SK-N-SH treated with all-trans-retinoic acid at 6 μM for 48 hours (cell line): ENCODE results near the gene PPP1R12B.
A peak's percentile ranks its signal among the peaks of the same experiment; 100 is the strongest.
"Not testable (repeated sequence)": the region's sequence is repeated elsewhere in the genome, so short reads cannot be mapped to it uniquely, and the experiment has no call there.

Experiments used
- ATAC-seq: fragments of 200-7000 bp; cut with Tn5 transposase; 3 replicates; pipeline ENCODE4 v1.9.1; 2020; ENCODE audit warnings: mild to moderate bottlenecking, moderate library complexity
- ARNTL ChIP-seq: fragments of 450-650 bp; formaldehyde crosslinking; IDR thresholded peaks from 2 replicates; pipeline ENCODE4 v1.5.0; 2020; ENCODE audit warnings: low read depth, mild to moderate bottlenecking, moderate library complexity, borderline replicate concordance
- BACH2 ChIP-seq: fragments of 250-450 bp; sonication (Bioruptor Pico); IDR thresholded peaks from 2 replicates; pipeline ENCODE4 v1.9.0; 2021; ENCODE audit warnings: mild to moderate bottlenecking, borderline replicate concordance
- ESRRG ChIP-seq: fragments of 250-450 bp; sonication (Bioruptor Pico); IDR thresholded peaks from 2 replicates; pipeline ENCODE4 v1.6.1; 2021; ENCODE audit warnings: mild to moderate bottlenecking
- SNAI2 ChIP-seq: fragments of 250-450 bp; sonication (Bioruptor Pico); IDR thresholded peaks from 2 replicates; pipeline ENCODE4 v1.5.0; 2020; ENCODE audit warnings: mild to moderate bottlenecking, moderate library complexity
- TCF4 ChIP-seq: fragments of 250-450 bp; sonication (Bioruptor Pico); IDR thresholded peaks from 2 replicates; pipeline ENCODE4 v1.8.0; 2021; ENCODE audit warnings: mild to moderate bottlenecking, moderate library complexity, borderline replicate concordance
- ZC3H10 ChIP-seq: fragments of 250-450 bp; sonication (Bioruptor Pico); IDR thresholded peaks from 2 replicates; pipeline ENCODE4 v1.5.1; 2021; ENCODE audit warnings: mild to moderate bottlenecking, moderate library complexity
- ZFP3 ChIP-seq: fragments of 250-450 bp; sonication (Bioruptor Pico); IDR thresholded peaks from 2 replicates; pipeline ENCODE4 v1.5.0; 2020; ENCODE audit warnings: mild to moderate bottlenecking, moderate library complexity
- ZNF565 ChIP-seq: fragments of 450-650 bp; formaldehyde crosslinking; conservative IDR thresholded peaks from 2 replicates; pipeline ENCODE4 v1.5.0; 2020; ENCODE audit warnings: low read depth, mild to moderate bottlenecking, moderate library complexity
- TF ChIP-seq, protein P1 (sequence below): fragments of 250-450 bp; sonication (Bioruptor Pico); IDR thresholded peaks from 2 replicates; pipeline ENCODE4 v1.5.0; 2020; ENCODE audit warnings: mild to moderate bottlenecking, moderate library complexity
- TF ChIP-seq, protein P2 (sequence below): fragments of 250-450 bp; sonication (Bioruptor Pico); IDR thresholded peaks from 2 replicates; pipeline ENCODE4 v1.5.1; 2020; ENCODE audit warnings: low read depth, mild to moderate bottlenecking, moderate library complexity
- TF ChIP-seq, protein P3 (sequence below): fragments of 250-450 bp; sonication (Bioruptor Pico); IDR thresholded peaks from 2 replicates; pipeline ENCODE4 v1.8.0; 2021; ENCODE audit warnings: low read depth, mild to moderate bottlenecking, moderate library complexity, borderline replicate concordance
- TF ChIP-seq, protein P4 (sequence below): fragments of 250-450 bp; sonication (Bioruptor Pico); IDR thresholded peaks from 2 replicates; pipeline ENCODE4 v1.8.0; 2020; ENCODE audit warnings: mild to moderate bottlenecking, moderate library complexity, borderline replicate concordance

Gene PPP1R12B

DNA sequence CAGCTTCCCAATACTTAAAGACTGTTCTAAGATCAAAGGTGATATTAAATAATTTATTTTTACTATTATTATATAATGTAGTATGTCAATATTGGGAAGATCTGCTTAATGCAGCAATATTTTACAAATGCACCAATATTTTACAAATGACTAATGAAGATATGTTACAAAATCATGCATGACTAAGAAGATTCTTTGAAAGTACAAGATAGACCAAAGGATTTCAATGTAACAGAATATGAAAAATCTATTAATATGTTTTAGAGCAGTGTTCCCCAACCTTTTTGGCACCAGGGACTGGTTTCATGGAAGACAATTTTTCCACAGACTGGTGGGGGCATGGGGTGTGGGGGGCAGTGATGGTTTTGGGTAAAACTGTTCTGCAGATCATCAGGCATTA, 132.1 kb downstream of the PPP1R12B start:
- ATAC-seq = not testable (repeated sequence)

DNA sequence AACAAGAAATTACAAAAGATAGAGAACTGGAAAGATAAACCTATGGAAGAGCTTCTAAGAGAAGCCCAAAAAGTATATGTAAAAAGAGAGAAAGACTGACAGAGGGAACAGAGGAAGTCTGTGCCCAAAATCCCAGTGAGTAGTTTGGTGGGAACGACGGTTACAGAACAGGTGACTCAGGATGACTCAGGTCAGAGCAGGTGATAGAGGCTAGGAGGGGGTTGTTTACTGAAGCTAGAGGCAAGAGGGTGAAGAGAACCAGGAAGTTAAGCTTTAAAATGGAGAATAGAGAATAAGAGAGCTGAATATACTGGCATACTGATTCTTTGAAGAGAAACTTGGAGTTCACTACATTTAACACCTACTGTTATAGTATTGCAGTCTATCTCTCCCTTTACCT, 134.9 kb downstream of the PPP1R12B start:
- not testable (repeated sequence) for ATAC-seq

DNA sequence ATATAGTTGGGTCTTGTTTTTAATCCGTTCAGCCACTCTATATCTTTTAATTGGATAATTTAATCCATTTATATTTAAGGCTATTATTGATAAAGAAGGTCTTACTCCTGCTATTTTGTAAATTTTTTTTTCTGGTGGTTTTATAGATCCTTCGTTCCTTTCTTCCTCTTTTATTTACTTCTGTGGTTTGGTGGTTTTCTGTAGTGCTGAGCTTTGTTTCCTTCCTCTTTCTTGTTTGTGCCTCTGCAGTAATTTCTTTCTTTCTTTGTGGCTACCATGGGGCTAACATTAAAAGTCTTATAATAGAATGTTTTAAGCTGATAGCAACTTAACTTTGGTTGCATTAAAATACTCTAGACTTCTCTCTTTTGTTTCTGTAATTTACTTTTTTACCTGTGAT, 135.5 kb downstream of the PPP1R12B start:
- ATAC-seq = not testable (repeated sequence)

DNA sequence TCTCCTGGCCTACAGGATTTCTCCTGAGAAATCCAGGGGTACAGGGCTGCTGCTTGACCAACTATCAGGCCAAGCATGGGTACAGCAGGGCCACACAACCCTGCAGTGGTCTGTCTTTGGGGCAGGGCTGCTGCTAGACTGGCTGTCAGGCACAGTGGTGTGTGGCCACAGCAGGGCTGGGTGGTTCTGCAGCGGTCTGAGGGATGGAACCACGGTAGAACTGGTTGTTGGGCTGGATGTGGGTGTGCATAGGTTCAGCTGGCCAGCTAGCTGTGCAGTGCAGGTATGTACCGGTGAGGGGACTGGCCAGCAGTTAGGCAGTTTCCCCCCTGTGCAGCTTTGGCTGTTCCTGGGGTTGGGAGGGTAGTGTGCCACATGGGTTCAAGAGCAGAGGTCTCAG, 136.3 kb downstream of the PPP1R12B start:
- not testable (repeated sequence) for ATAC-seq

DNA sequence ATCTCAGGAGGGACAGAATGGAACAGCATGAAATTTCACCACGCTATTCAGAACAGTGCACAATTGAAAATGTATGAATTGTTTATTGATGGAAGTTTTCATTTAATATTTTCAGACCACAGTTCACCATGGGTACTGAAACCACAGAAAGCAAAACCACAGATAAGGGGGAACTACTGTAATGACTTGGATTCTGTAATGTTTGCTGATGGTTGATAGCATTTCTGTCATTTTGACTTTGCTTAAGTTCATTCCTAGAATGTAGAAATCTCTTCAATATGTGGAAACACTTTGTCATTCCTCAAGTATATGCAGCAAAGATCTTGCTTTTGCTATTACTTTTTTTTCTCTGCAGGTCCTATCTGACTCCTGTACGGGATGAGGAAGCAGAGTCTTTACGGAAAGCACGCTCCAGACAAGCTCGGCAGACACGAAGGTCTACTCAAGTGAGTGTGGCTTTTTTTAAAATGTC, 139.7 kb downstream of the PPP1R12B start:
- ATAC-seq = not testable (repeated sequence)

DNA sequence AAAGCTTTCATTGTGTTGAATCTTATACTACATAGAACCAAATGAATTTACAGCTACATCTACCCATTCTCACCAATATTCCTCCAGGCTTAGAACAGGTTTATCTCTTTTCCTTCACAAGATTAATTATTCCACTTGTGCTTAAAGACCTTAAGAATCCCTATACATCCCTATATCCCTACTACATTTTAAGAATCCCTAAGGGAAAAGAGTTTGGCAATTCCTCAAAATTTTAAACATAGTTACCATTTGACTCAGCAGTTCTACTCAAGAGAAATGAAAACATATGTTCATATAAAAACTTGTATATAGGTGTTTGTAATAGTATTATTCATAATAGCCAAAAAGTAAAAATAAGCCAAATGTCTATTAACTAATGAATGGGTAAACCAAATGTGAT, 140.6 kb downstream of the PPP1R12B start:
- peak; percentile 47 for ATAC-seq

DNA sequence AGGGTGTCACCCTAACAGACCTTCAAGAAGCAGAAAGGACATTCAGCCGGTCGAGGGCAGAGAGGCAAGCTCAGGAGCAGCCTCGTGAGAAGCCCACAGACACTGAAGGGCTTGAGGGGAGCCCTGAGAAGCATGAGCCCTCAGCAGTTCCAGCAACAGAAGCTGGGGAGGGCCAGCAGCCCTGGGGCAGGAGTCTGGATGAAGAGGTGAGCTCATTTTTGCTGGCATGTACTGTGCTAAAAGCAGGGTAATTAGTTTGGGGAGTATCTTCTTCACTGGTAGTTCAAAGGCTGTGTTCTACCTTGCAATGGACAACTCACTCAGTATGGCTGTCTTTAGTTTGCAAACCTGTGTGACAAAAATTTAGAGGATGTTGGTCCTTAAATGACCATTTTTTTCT, 144.6 kb downstream of the PPP1R12B start:
- not testable (repeated sequence) for ATAC-seq

DNA sequence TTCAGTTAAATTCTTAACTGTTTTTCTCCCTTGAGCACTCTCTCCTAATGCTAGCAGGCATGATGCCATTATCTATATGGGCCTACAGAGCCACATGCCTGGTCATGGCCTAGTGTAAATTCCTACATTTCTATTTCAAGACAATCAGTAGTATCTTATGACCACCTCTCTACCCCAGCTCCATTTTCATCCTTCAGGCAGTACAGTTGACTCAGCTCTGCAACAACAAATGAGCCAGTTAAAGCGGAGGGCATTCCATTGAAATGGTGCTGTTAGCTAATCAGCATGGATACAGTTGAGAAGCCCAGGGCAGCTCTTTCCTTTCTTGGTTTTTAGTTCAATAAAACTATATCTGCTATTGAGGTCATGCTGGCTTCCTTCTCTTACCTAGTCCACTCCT, 150.0 kb downstream of the PPP1R12B start:
- no peak for ATAC-seq
- TF ChIP-seq, protein P1, sequence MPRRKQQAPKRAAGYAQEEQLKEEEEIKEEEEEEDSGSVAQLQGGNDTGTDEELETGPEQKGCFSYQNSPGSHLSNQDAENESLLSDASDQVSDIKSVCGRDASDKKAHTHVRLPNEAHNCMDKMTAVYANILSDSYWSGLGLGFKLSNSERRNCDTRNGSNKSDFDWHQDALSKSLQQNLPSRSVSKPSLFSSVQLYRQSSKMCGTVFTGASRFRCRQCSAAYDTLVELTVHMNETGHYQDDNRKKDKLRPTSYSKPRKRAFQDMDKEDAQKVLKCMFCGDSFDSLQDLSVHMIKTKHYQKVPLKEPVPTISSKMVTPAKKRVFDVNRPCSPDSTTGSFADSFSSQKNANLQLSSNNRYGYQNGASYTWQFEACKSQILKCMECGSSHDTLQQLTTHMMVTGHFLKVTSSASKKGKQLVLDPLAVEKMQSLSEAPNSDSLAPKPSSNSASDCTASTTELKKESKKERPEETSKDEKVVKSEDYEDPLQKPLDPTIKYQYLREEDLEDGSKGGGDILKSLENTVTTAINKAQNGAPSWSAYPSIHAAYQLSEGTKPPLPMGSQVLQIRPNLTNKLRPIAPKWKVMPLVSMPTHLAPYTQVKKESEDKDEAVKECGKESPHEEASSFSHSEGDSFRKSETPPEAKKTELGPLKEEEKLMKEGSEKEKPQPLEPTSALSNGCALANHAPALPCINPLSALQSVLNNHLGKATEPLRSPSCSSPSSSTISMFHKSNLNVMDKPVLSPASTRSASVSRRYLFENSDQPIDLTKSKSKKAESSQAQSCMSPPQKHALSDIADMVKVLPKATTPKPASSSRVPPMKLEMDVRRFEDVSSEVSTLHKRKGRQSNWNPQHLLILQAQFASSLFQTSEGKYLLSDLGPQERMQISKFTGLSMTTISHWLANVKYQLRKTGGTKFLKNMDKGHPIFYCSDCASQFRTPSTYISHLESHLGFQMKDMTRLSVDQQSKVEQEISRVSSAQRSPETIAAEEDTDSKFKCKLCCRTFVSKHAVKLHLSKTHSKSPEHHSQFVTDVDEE (CRISPR knock-in tag) = no peak
- TF ChIP-seq TCF4 (CRISPR knock-in tag) = no peak
- TF ChIP-seq ARNTL (CRISPR knock-in tag) = no peak
- TF ChIP-seq, protein P2, sequence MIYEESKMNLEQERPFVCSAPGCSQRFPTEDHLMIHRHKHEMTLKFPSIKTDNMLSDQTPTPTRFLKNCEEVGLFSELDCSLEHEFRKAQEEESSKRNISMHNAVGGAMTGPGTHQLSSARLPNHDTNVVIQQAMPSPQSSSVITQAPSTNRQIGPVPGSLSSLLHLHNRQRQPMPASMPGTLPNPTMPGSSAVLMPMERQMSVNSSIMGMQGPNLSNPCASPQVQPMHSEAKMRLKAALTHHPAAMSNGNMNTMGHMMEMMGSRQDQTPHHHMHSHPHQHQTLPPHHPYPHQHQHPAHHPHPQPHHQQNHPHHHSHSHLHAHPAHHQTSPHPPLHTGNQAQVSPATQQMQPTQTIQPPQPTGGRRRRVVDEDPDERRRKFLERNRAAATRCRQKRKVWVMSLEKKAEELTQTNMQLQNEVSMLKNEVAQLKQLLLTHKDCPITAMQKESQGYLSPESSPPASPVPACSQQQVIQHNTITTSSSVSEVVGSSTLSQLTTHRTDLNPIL (CRISPR knock-in tag) = no peak
- no peak for TF ChIP-seq ZFP3 (CRISPR knock-in tag)
- no peak for TF ChIP-seq ZNF565 (CRISPR knock-in tag)
- no peak for TF ChIP-seq ZC3H10 (CRISPR knock-in tag)
- TF ChIP-seq BACH2 (CRISPR knock-in tag) = no peak
- TF ChIP-seq, protein P3, sequence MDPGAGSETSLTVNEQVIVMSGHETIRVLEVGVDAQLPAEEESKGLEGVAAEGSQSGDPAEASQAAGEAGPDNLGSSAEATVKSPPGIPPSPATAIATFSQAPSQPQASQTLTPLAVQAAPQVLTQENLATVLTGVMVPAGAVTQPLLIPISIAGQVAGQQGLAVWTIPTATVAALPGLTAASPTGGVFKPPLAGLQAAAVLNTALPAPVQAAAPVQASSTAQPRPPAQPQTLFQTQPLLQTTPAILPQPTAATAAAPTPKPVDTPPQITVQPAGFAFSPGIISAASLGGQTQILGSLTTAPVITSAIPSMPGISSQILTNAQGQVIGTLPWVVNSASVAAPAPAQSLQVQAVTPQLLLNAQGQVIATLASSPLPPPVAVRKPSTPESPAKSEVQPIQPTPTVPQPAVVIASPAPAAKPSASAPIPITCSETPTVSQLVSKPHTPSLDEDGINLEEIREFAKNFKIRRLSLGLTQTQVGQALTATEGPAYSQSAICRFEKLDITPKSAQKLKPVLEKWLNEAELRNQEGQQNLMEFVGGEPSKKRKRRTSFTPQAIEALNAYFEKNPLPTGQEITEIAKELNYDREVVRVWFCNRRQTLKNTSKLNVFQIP (CRISPR knock-in tag) = no peak
- TF ChIP-seq ESRRG (CRISPR knock-in tag) = no peak
- TF ChIP-seq, protein P4, sequence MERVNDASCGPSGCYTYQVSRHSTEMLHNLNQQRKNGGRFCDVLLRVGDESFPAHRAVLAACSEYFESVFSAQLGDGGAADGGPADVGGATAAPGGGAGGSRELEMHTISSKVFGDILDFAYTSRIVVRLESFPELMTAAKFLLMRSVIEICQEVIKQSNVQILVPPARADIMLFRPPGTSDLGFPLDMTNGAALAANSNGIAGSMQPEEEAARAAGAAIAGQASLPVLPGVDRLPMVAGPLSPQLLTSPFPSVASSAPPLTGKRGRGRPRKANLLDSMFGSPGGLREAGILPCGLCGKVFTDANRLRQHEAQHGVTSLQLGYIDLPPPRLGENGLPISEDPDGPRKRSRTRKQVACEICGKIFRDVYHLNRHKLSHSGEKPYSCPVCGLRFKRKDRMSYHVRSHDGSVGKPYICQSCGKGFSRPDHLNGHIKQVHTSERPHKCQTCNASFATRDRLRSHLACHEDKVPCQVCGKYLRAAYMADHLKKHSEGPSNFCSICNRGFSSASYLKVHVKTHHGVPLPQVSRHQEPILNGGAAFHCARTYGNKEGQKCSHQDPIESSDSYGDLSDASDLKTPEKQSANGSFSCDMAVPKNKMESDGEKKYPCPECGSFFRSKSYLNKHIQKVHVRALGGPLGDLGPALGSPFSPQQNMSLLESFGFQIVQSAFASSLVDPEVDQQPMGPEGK (CRISPR knock-in tag) = no peak
- TF ChIP-seq SNAI2 (CRISPR knock-in tag) = no peak

DNA sequence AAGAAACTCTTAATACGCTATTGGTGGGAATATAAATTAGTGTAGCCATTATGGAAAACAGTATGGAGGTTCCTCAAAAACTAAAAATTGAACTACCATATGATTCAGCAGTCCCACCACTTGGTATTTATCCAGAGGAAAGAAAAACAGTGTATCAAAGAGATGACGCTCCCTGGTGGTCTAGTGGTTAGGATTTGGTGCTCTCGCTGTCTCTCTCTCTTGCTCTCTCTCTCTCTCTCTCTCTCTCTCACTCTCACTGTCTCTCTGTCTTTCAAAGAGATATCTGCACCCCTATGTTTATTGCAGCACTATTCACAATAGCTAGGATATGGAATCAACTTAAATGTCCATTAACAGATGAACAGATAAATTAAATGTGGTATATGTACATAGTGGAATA, 151.5 kb downstream of the PPP1R12B start:
- not testable (repeated sequence) for ATAC-seq
